ENCODE results near the gene TMEM19. TPM values are rescaled to one million over a fixed set of nuclear protein-coding genes. Genes with fewer than 3 reads are reported as not detected.

TMEM19 gene
- total RNA-seq, 6 donors from 2014 or later, result 9.4 to 35.4 (median 20.5) TPM

- H3K9me3 ChIP-seq, result no peaks in the 10 kb centered on the region
- H3K4me1 ChIP-seq, result no peaks in the 10 kb centered on the region
- no peaks in the 10 kb centered on the region for H3K36me3 ChIP-seq
- TF ChIP-seq POLR2AphosphoS5 (IDR thresholded peaks at IDR 0.05) (no peak), POLR2A (IDR thresholded peaks at IDR 0.05) (no peak), EP300 (IDR thresholded peaks at IDR 0.05) (no peak), CTCF (IDR thresholded peaks at IDR 0.05) (no peak)
- ATAC-seq (ENCODE audit: low FRiP score in 2 of 2) (no peak), DNase-seq (no peak)
- 77 to 82% methylated on average over 4 to 5 of the region's 5 CpGs for WGBS, 2 donors
- no peak overlapping the region for H3K27ac ChIP-seq
- no peak overlapping the region for H3K4me3 ChIP-seq
- H3K27me3 ChIP-seq, result no peaks in the 10 kb centered on the region
Observed at GRCh38 chr12:71727958-71728357, 42.1 kb downstream of the TMEM19 start.

GRCh38 chr12:71730936-71731335, 45.1 kb downstream of the TMEM19 start:
- ATAC-seq (ENCODE audit: low FRiP score in 2 of 2) (no peak), DNase-seq (no peak)
- H3K27ac ChIP-seq, result no peak overlapping the region
- H3K36me3 ChIP-seq, result no peaks in the 10 kb centered on the region
- no peaks in the 10 kb centered on the region for H3K9me3 ChIP-seq
- no peak for TF ChIP-seq EP300 (IDR thresholded peaks at IDR 0.05)
- TF ChIP-seq POLR2A (IDR thresholded peaks at IDR 0.05), result no peak
- no peaks in the 10 kb centered on the region for H3K4me1 ChIP-seq
- 82 to 90% methylated on average over 7 of the region's 7 CpGs for WGBS, 2 donors
- no peaks in the 10 kb centered on the region for H3K27me3 ChIP-seq
- H3K4me3 ChIP-seq, result no peak overlapping the region

GRCh38 chr12:71731439-71732356, 45.8 kb downstream of the TMEM19 start:
- no peaks in the 10 kb centered on the region for H3K27me3 ChIP-seq
- H3K4me1 ChIP-seq, result no peaks in the 10 kb centered on the region
- no peaks in the 10 kb centered on the region for H3K9me3 ChIP-seq
- DNase-seq (no peak), ATAC-seq (ENCODE audit: low FRiP score in 2 of 2) (no peak)
- H3K36me3 ChIP-seq, result no peaks in the 10 kb centered on the region
- WGBS, 2 donors, result 81 to 87% methylated on average over 21 of the region's 21 CpGs
- no peak overlapping the region for H3K27ac ChIP-seq
- TF ChIP-seq POLR2A (IDR thresholded peaks at IDR 0.05), result no peak
- no peak for TF ChIP-seq POLR2AphosphoS5 (IDR thresholded peaks at IDR 0.05)
- H3K4me3 ChIP-seq, result no peak overlapping the region

- Histone ChIP-seq H3K4me1 (no peaks in the 10 kb centered on the region), H3K36me3 (no peaks in the 10 kb centered on the region), H3K27ac (no peak overlapping the region), H3K9me3 (no peaks in the 10 kb centered on the region), H3K27me3 (no peaks in the 10 kb centered on the region), H3K4me3 (no peak overlapping the region)
- TF ChIP-seq POLR2AphosphoS5 (IDR thresholded peaks at IDR 0.05) (no peak), POLR2A (IDR thresholded peaks at IDR 0.05) (no peak), EP300 (IDR thresholded peaks at IDR 0.05) (no peak), CTCF (IDR thresholded peaks at IDR 0.05) (no peak)
- ATAC-seq (ENCODE audit: low FRiP score in 2 of 2) (no peak), DNase-seq (no peak)
- WGBS, 2 donors, result 80 to 86% methylated on average over 3 of the region's 3 CpGs
Observed at GRCh38 chr12:71732357-71732712, 46.5 kb downstream of the TMEM19 start.

- TF ChIP-seq POLR2A (IDR thresholded peaks at IDR 0.05), result no peak
- no peak for TF ChIP-seq CTCF (IDR thresholded peaks at IDR 0.05)
- TF ChIP-seq POLR2AphosphoS5 (IDR thresholded peaks at IDR 0.05), result no peak
- no peak for TF ChIP-seq EP300 (IDR thresholded peaks at IDR 0.05)
- no peaks in the 10 kb centered on the region for H3K9me3 ChIP-seq
- WGBS, 2 donors, result 87 to 95% methylated on average over 1 of the region's 1 CpG
- ATAC-seq (ENCODE audit: low FRiP score in 2 of 2), result no peak
- H3K36me3 ChIP-seq, result no peaks in the 10 kb centered on the region
- no peak for DNase-seq
- no peaks in the 10 kb centered on the region for H3K27me3 ChIP-seq
- no peaks in the 10 kb centered on the region for H3K4me1 ChIP-seq
- H3K27ac ChIP-seq, result no peak overlapping the region
- H3K4me3 ChIP-seq, result no peak overlapping the region
Observed at GRCh38 chr12:71737197-71737596, 51.3 kb downstream of the TMEM19 start.

- 0 to 64% methylated on average over 1 of the region's 1 CpG for WGBS, 2 donors
- H3K27ac ChIP-seq, result no peak overlapping the region
- no peak for DNase-seq
Observed at GRCh38 chr12:71742998-71743397, 57.1 kb downstream of the TMEM19 start.

More at GRCh38 chr12:71742998-71743397, 57.1 kb downstream of the TMEM19 start:
- Histone ChIP-seq H3K4me1 (no peaks in the 10 kb centered on the region), H3K4me3 (no peak overlapping the region), H3K9me3 (no peaks in the 10 kb centered on the region), H3K36me3 (no peaks in the 10 kb centered on the region), H3K27me3 (no peaks in the 10 kb centered on the region)
- no peak for ATAC-seq (ENCODE audit: low FRiP score in 2 of 2)
- TF ChIP-seq POLR2A (IDR thresholded peaks at IDR 0.05) (no peak), EP300 (IDR thresholded peaks at IDR 0.05) (no peak), CTCF (IDR thresholded peaks at IDR 0.05) (no peak), POLR2AphosphoS5 (IDR thresholded peaks at IDR 0.05) (no peak)
